ENCODE measurements around the gene TAGLN.
"Not testable (repeated sequence)": the region's sequence is repeated elsewhere in the genome, so short reads cannot be mapped to it uniquely, and the experiment has no call there.

TAGLN gene

DNA sequence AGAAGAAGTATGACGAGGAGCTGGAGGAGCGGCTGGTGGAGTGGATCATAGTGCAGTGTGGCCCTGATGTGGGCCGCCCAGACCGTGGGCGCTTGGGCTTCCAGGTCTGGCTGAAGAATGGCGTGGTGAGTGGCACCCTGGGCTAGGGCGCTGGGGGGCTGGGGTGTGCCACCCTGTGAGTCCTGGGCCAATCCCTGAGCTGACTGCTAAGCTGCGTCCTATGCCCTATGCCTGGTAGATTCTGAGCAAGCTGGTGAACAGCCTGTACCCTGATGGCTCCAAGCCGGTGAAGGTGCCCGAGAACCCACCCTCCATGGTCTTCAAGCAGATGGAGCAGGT, 3.9 kb downstream of the TAGLN start:
- no peak for DNase-seq (ENCODE audit: extremely low read depth, low read depth)
- TF ChIP-seq, protein P1, sequence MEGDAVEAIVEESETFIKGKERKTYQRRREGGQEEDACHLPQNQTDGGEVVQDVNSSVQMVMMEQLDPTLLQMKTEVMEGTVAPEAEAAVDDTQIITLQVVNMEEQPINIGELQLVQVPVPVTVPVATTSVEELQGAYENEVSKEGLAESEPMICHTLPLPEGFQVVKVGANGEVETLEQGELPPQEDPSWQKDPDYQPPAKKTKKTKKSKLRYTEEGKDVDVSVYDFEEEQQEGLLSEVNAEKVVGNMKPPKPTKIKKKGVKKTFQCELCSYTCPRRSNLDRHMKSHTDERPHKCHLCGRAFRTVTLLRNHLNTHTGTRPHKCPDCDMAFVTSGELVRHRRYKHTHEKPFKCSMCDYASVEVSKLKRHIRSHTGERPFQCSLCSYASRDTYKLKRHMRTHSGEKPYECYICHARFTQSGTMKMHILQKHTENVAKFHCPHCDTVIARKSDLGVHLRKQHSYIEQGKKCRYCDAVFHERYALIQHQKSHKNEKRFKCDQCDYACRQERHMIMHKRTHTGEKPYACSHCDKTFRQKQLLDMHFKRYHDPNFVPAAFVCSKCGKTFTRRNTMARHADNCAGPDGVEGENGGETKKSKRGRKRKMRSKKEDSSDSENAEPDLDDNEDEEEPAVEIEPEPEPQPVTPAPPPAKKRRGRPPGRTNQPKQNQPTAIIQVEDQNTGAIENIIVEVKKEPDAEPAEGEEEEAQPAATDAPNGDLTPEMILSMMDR (IDR thresholded peaks at IDR 0.05; ENCODE audit: low read depth, low read length): no peak

DNA sequence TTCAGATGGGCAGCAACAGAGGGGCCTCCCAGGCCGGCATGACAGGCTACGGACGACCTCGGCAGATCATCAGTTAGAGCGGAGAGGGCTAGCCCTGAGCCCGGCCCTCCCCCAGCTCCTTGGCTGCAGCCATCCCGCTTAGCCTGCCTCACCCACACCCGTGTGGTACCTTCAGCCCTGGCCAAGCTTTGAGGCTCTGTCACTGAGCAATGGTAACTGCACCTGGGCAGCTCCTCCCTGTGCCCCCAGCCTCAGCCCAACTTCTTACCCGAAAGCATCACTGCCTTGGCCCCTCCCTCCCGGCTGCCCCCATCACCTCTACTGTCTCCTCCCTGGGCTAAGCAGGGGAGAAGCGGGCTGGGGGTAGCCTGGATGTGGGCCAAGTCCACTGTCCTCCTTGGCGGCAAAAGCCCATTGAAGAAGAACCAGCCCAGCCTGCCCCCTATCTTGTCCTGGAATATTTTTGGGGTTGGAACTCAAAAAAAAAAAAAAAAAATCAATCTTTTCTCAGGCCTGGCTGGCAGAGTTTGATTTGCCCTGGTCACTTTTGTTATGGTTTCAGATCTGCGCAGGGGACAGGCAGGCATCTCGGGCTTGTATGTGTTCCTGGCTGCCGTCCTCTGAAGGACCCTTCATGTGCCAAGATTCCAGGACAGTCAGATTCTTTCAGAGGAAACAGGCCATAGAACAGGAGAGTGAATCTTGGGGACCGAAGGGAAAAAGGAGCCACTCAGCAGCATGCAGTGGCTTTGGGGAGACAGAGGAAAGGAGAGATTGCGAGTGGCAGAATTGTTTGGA, 5.3 kb downstream of the TAGLN start:
- no peak for DNase-seq (ENCODE audit: extremely low read depth, low read depth)
- TF ChIP-seq, protein P1 (IDR thresholded peaks at IDR 0.05; ENCODE audit: low read depth, low read length): no peak

DNA sequence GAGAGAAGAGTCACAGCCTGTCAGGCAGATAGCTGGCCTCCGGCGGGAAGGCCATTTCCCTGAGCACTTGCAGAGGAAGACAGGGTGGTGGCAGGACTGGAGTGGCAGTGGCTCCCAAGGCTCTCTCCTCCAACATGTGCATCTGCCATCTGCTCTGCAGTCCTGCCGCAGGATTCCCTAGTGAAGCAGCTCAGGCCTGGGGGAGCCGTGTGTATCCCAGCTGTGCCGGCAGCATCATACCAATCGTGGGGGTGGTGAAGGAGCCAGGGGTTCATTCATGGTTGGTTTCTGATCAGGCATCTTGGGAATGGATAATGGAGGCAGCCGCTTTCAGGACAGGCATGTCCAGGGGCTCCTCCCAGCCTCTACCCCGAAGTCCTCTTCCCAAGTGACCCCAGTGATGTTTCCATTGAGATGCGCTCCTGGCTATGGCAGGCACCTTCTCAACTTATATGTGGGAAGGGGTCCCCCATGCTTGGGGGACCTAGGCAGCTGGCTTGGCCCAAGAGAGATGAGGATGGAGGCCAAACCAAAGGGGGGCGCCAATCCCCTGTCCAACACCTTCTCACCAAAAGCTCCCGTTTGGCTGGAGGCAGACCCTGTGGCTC, 6.1 kb downstream of the TAGLN start:
- TF ChIP-seq, protein P1 (IDR thresholded peaks at IDR 0.05; ENCODE audit: low read depth, low read length): no peak
- DNase-seq (ENCODE audit: extremely low read depth, low read depth): no peak

DNA sequence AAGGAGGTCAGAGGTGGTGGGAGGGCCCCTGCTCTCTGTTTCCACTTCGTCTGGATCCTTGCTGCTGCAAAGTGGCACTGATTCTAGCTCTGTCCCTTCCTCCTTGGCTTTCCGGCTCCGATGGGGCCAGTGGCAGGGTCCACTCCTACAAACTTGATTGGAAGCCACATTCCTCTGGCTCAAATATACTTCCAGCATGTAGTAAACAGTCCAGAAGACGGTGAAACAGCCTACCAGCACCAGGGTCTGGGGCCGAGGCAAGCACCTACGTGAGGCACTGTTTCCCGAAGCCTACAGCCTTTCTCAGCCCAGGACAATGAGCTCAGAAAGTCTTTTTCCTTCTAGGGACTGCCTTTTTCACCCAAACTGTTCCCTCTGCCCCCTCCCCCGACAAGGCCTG, 6.9 kb downstream of the TAGLN start:
- DNase-seq (ENCODE audit: extremely low read depth, low read depth): not testable (repeated sequence)

DNA sequence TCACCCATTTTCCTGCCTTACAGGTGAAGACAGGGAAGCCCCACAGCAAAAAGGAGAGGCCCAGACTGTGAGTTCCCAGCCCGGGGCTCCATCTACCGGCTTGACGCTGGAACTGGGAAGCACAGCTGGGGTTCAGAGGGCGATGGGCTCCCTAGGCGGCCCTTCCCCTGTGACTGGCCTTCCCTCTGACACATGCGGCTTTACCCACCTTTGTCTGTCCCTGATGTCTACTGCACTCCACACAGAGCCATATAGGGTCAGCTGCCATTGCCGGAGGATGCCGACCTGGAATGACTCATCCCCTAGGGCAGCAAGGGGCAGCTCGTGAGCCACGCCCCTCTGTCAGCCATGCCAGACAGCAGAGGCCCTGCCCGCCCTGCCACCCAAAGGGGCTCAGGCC, 7.7 kb downstream of the TAGLN start:
- not testable (repeated sequence) for DNase-seq (ENCODE audit: extremely low read depth, low read depth)

DNA sequence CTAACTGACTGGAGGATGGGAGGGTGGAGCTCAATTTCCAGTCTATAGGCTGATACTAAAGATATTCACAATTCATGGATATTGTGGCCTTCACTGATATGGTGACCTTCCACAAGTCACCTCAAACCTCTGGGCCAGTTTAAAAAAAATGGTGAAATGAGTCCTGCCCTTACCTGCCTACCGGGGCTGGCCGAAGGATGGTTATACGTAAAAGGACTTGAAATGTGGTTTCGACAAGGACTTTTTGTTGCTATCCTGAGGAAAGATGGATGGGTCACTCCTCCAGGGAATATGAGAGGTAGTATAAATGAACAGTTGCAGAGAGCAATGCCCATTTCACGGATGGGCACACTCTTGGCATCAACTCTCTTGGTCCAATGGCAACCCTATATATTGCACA, 8.3 kb downstream of the TAGLN start:
- DNase-seq (ENCODE audit: extremely low read depth, low read depth): not testable (repeated sequence)

DNA sequence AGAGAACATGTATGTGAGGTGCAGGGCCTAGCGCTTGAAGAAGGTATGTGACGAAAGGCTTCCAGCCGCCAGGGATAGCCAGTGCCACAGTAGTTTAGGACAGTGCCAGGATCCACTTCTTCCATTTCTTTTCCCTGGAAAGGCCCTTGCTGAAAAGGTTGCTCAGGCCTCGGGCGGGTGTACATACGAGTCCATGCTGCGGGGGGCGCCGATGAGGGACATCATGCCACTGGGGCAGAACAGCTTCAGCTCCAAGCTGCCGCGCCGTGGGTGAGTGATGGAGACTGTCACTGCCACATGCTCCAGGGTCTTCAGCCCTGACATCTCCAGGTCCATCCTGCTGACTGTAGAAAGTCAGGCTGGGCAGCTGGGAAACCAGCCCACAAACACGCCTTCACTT, 9.5 kb downstream of the TAGLN start:
- DNase-seq (ENCODE audit: extremely low read depth, low read depth): not testable (repeated sequence)

DNA sequence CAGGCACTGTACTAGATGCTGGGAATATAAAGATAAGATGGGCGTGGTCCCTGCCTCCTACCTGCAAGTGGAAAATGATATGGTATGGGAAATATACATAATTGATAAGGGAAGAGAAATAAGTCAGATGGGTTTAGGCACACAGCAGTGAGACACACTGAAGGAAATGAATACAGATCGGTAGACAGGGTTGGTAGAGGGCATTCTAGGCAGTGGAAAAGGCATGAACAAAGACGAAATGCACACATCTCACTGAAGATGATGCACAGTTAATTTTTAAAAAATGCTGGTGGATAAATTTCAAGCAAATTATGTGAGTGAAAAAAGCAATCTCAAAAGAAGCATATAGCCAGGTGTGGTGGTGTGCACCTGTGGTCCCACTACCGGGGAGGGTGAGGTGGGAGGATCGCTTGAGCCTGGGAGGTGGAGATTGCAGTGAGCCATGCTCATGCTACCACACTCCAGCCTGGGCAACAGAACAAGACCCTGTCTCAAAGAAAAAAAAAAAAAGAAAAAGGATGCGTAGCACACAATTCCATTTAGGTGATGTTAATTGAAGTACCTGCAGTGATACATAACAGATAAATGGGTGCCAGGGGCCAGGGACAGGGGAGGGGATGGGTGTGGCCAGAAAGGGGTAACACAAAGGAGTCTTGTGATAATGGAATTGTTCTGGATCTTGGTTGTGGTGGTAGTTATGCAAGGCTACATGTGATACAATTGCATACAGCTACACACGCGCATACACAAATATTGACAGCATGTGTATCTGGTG, 10.4 kb downstream of the TAGLN start:
- DNase-seq (ENCODE audit: extremely low read depth, low read depth): not testable (repeated sequence)

DNA sequence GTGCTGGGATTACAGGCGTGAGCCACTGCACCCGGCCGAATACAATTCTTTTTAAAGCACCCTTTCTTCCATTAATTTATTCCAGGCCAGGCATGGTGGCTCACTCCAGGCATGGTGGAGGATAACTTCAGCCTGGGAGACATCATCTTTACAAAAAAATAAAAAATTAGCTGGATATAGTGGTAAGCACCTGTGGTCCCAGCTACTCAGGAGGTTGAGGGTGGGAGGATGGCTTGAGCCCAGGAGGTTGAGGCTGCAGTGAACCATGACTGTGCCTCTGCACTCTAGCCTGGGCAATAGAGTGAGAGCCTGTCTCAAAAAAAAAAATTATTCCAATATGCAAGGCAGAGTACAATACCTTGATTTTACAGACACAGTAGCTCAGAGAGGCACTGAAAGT, 11.4 kb downstream of the TAGLN start:
- DNase-seq (ENCODE audit: extremely low read depth, low read depth): no peak
- TF ChIP-seq, protein P1 (IDR thresholded peaks at IDR 0.05; ENCODE audit: low read depth, low read length): no peak
